K562 (cell line): ENCODE measurements around the gene EYA4. TPM values are rescaled to one million over a fixed set of nuclear protein-coding genes. Genes with fewer than 3 reads are reported as not detected.

Experiments
- SRSF7 ChIP-seq: fragments of 200-400 bp; formaldehyde crosslinking; optimal IDR thresholded peaks from 2 replicates; pipeline ENCODE3; 2017; ENCODE audit warnings: mild to moderate bottlenecking, low read depth, low read length
- ZBTB40 ChIP-seq, 2 experiments: fragments of 450-650 bp in 1 of 2; sonication (generic) in 1 of 2; formaldehyde crosslinking in 1 of 2; IDR thresholded peaks; 2 replicates each; pipeline versions ENCODE4 v1.7.1 to v1.9.0; 2016 to 2022; ENCODE audit warnings: inconsistent platforms in 1 of 2, mild to moderate bottlenecking in 1 of 2, missing genetic modification reagents in 1 of 2
- ZNF77 ChIP-seq: fragments of 250-450 bp; sonication (Bioruptor Pico); IDR thresholded peaks from 2 replicates; pipeline ENCODE4 v1.5.0; 2020
- polyA plus RNA-seq, 8 experiments: library from polyadenylated mRNA; depleted of rRNA in 4 of 8; stranded (reverse) in 5 of 8; unstranded in 3 of 8; fragments of >200 nt; fragmentation: Nextera tagmentation in 2 of 8; fragmentation: Illumina TruSeq in 1 of 8; extraction: Ambion mirVana in 2 of 8; extraction: Trizol in 1 of 8; gene quantifications; 2 replicates each; pipeline versions ENCODE4 v1.2.1 to v1.2.3, GENCODE V29; 2011 to 2014; ENCODE audit warnings: inconsistent platforms in 1 of 8, missing spikeins in 1 of 8
- total RNA-seq, 7 experiments: library from RNA; depleted of rRNA in 6 of 7; stranded (reverse); fragments of >200 nt in 6 of 7; fragmentation: Illumina TruSeq in 2 of 7; extraction: Trizol in 2 of 7; gene quantifications; 2 replicates each; pipeline versions ENCODE4 v1.2.1 to v1.2.3, GENCODE V29; 2011 to 2021; ENCODE audit warnings: low replicate concordance in 1 of 7

Gene EYA4
- total and polyA plus RNA-seq, 9 of the 15 experiments (the other 6 are each of a cell fraction or from before 2014, with no cell fraction given) = 0.03 to 0.04 TPM; not detected in 7

- TF ChIP-seq ZBTB40 (IDR thresholded peaks at IDR 0.05) (no peak), ZBTB40 (CRISPR knock-in tag; IDR thresholded peaks at IDR 0.05) (no peak), SRSF7 (no peak), ZNF77 (no peak)
These were observed 298.5 kb downstream of the EYA4 start (continued) for GRCh38 chr6:133539502-133540259.
